ENCODE measurements around the gene EHD1.

EHD1 gene

DNA sequence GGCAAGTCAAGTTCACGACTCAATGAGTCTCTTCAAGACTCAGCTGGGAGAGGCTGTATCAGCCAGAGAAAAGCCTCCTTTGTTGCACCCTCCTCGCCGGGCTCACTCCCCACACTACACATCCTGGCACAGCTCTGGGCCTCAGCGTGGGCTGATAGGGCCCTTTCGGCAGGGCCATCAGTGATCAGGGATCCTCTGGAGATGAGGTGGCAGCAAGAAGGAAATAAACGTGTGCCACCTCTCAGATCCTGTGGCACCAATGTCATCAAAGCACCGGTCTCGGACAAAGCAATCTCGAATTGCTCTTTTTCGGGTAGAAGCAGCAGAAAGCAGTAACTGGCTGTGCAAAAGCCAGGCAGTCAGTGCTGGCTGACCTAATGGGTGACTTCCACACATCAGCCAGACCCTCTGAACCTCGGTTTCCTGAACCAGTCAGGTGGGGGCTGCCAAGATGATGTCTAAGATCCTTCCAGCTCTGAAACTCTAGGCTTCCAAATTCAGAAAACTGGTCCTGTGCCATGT lies 2.1 kb downstream of the EHD1 start:
- no peak overlapping the region for H3K27ac ChIP-seq
- no peak for TF ChIP-seq ZFX (IDR thresholded peaks at IDR 0.05; ENCODE audit: borderline replicate concordance)
- TF ChIP-seq CTCF (IDR thresholded peaks at IDR 0.05): no peak

GRCh38 chr11:64875369-64876228 lies 2.8 kb downstream of the EHD1 start:
- H3K27ac ChIP-seq: no peak overlapping the region
- no peak for TF ChIP-seq ZFX (IDR thresholded peaks at IDR 0.05; ENCODE audit: borderline replicate concordance)
- TF ChIP-seq CTCF (IDR thresholded peaks at IDR 0.05): no peak

DNA sequence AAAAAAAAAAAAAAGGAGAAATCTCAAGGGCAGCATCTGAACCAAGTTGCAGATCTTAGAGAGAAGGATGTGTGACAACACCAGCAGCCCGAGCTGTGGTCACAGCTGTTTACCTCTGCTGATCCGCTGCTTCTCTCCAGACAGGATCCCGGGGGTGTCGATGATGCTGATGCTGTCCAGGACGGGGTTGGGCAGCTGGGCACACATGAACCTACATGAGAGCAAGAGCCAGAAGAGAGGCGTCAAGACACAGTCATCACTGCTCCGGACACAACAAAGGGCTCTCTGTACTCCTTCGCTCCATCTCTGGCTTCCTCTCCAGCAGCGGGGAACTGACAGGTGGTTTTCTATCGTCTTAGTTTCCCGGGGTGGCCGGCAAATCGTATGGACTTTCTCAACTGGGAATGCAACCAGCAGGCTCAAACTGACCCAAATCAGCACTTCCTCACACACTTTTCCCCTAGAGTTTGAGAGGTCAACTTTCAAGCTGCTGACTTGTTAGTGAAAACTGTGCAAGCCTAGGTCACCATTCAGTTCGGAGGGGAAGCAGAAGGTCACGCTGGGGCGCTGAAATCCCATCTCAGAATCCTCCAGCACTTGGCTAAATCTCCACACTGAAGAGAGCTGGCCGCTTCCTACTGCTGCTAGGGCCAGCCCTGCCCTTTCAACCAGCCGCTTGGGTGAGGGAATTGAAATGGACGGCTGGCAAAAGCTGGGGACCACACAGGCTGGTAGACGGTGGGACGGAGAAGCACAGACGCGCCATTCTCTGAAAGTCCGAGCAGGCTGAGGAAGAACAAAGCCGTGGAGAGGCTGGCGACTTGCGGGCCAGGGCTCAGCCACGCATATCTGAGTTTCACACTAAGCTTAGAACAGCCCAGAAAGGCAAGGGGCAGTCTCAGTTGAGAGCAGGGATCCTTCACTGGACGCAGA lies 3.8 kb downstream of the EHD1 start:
- TF ChIP-seq ZFX (IDR thresholded peaks at IDR 0.05; ENCODE audit: borderline replicate concordance): no peak
- no peak for TF ChIP-seq CTCF (IDR thresholded peaks at IDR 0.05)
- H3K27ac ChIP-seq: no peak overlapping the region

DNA sequence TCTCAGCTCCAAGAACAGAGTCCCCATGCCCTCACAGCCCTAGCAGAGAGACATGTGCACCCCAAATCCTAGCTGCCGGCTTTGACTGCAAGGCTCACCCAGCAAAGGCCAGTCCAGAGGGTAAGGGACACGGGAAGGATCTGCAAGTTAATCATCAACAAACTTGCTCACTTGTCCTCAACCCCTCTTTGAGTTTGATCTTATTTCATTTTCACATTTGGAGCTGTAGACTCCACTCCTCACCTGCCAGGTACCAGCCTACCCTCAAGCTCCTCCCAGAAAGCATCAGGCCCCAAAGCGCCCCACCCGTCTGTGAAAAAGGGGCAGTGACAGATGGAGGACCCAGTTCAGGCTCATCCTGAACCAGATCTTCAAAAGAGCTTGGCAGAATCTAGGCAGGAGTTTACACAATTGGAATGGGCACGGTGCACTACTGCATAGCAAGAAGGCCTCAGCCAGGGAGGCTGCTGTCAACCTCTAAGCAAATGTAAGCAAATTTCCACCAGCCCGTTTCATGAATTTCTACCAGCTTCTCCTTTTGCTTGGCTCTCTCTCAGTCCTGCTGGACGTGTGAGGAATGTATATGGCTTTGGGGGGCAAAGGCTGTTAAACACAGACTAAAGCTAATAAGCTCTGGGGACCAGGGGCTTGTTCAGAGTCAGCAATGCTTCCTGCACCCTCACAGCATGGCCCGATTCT lies 5.5 kb downstream of the EHD1 start:
- no peak overlapping the region for H3K27ac ChIP-seq
- no peak for TF ChIP-seq ZFX (IDR thresholded peaks at IDR 0.05; ENCODE audit: borderline replicate concordance)
- TF ChIP-seq CTCF (IDR thresholded peaks at IDR 0.05): no peak

DNA sequence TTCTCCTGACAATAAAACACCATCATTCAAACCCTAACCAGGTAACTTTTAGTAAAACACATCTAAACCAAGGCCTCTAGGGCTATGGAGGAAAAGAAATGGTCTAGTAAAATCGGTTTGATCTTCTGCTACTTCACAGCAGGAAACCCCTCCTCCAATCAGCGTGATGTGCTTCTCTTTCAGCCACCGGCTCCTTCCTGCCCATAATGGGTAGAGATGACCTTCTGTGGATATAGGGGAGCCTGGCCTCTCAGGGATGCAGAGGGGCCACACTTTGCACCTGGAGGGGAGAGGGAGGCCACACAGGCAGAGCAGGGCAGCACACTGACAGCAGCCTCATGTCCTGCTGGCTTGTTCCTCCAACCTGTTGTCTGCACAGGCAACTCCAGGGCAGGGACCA lies 6.9 kb downstream of the EHD1 start:
- no peak overlapping the region for H3K27ac ChIP-seq
- TF ChIP-seq CTCF (IDR thresholded peaks at IDR 0.05) (no peak), ZFX (IDR thresholded peaks at IDR 0.05; ENCODE audit: borderline replicate concordance) (no peak)

DNA sequence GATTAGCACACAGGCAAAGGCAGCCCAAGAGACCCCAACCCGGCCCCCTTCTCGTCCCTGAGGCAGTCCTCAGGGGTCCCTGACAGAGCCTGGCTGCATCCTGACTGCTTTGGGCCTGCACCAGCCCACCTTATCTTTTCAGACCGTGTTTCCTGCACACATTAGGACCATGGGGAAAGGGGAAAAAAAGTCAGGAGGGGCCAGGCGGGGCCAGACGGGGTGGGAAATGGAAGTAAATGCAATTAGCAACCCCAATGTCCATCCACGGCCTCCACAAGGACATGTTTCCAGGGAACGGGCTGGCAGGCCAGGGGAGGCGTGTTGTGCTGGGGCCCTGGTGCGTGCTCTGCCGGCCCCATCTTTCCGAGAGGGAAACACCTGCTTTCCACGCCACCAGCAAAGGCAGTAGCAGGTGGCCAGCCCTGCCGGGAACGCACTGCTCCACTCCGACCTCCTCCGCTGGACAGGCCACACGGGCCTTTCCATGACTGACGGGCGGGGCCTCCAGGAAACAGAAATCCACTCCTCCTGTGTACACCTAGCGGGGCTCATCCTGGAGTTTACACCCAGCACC lies 7.4 kb downstream of the EHD1 start:
- no peak overlapping the region for H3K27ac ChIP-seq
- TF ChIP-seq ZFX (IDR thresholded peaks at IDR 0.05; ENCODE audit: borderline replicate concordance) (no peak), CTCF (IDR thresholded peaks at IDR 0.05) (no peak)

All from 22Rv1 (cell line).